Skeletal muscle cell (primary cell): ENCODE results near the gene PCSK9.
A peak's percentile ranks its signal among the peaks of the same experiment; 100 is the strongest.

Experiments
- DNase-seq: peaks from one replicate; pipeline ENCODE4 v3.0.0-alpha.2; 2010; ENCODE audit warnings: low read depth
- H3K4me3 ChIP-seq: 2 replicates; pipeline ENCODE4 v1.5.1; 2011; ENCODE audit warnings: low read depth, mild to moderate bottlenecking, control low read depth, low read length, moderate library complexity

The PCSK9 gene

DNA sequence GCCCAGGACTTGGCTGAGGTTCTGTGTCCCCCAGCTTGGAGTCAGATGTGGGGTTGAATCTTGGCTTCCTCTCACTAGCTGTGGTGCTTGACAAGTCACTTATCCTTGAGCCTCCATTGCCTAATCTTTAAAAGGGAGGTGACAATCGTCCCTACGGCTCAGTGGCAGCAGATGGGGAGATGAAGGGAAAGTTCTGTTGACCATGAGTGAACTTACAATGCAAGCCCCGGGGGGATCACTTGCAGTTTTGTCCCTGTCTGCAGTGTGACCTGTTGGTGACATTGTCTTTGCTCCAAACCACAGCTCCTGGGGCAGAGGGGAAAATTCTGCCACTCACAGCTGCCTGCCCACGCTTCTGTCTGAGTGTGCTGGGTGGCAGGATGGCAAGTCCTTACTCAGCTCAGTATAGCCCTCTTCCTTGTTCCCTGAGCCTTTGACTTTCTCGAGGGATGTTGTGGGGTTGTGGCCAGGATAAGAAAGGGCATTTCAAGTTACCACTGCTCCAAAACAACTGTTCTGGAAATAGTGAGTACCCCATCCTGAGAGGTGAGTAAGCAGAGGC, 1.7 kb downstream of the PCSK9 start:
- no peak for DNase-seq
- H3K4me3 ChIP-seq, result peak overlapping the region; percentile 50

DNA sequence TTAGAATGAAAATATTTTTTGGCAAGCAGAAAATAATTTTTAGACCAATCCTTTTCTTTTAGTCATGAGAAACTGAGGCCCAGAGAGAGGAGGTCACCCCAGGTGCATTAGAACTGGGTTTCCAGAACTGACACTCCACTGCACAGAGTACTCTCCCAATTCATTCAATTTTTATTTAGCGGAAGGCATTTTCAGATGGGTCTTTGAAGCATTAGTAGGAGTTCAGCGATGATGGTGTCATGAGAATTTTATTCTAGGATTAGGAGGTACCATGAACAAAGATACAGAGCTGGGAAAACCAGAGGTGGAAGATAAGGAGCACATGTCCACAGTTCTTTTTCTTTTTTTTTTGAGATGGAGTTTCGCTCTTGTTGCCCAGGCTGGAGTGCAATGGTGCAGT, 2.3 kb downstream of the PCSK9 start:
- no peak overlapping the region for H3K4me3 ChIP-seq
- DNase-seq, result no peak

DNA sequence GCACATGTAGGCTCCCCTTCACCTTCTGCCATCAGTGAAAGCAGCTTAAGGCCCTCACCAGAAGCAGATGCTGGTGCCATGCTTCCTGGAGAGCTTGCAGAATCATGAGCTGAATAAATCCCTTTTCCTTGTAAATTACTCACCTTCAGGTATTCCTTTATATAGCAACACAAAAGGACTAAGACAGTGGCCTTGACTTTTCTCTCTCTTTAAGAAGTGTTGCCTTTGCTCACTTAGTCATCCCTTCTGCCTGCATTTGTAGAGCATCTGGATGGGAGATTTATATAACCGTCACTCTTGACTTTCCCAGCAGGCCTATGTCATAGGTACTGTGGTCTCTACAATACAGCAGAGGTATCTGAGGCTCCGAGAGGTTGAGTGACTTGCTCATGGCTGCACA, 3.7 kb downstream of the PCSK9 start:
- no peak for DNase-seq
- H3K4me3 ChIP-seq, result no peak overlapping the region

DNA sequence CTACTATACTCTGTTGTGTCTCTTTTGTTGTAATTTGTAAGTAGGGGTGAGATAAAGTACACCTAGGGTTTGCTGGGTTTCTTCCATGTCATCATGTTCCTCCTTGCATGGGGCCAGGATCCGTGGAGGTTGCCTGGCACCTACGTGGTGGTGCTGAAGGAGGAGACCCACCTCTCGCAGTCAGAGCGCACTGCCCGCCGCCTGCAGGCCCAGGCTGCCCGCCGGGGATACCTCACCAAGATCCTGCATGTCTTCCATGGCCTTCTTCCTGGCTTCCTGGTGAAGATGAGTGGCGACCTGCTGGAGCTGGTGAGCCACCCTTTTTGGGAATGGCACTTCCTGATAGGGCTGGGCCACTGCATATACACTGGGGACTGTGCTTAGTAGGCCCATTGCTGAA, 4.4 kb downstream of the PCSK9 start:
- no peak for DNase-seq
- H3K4me3 ChIP-seq, result no peak overlapping the region

DNA sequence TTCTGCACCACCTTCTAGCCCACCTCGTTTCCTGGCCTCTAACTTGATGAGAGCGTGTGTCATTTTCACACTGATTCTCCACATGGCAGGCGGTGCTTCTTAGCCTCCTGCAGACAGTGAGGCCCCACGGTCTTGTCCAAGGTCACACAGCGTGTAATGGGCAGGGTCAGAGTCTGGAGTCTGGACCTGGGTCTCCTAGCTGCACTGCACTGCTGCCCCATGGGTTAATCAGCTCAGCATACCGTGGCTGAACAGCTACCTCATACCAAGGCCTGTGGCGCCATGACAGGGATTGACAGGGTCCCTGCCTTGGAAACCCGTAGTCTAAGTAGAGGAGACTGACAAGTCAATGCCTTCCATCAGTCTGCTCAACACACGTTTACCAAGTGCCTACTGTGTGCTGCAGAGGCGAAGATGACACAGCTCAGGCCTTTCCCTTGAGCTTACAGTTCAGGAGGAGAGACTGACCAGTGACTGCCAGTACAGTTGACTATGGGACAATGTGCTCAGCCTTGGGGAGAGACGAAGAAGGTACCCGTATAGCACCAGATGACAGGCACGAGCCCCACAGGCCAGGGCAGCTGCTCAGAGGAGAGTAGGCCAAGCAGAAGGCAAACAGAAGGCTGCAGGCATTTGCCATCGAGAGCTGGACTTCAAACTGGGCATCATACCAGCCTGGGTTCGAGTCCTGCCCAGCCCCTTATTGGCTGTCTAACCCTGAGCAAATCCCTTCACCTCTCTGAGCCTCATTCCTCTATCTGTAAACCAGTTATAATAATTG, 5.5 kb downstream of the PCSK9 start:
- DNase-seq, result no peak
- no peak overlapping the region for H3K4me3 ChIP-seq

DNA sequence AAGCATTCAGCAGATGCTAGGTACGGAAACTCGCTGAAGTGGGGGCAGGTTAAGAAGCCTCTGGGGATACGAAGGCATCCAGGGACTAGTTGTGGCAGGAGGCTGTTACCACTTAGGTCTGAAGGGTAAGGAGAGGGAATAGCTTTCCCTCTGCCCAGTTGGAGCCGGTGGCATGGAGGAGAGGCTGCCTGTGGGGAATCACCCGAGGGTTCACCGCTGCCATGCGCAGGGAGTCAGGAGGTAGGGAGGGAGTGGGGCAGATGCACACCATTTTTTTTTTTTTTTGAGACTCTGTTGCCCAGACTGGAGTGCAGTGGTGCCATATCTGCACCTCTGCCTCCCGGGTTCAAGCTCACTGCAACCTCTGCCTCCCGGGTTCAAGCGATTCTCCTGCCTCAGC, 6.1 kb downstream of the PCSK9 start:
- H3K4me3 ChIP-seq, result no peak overlapping the region
- DNase-seq, result no peak

DNA sequence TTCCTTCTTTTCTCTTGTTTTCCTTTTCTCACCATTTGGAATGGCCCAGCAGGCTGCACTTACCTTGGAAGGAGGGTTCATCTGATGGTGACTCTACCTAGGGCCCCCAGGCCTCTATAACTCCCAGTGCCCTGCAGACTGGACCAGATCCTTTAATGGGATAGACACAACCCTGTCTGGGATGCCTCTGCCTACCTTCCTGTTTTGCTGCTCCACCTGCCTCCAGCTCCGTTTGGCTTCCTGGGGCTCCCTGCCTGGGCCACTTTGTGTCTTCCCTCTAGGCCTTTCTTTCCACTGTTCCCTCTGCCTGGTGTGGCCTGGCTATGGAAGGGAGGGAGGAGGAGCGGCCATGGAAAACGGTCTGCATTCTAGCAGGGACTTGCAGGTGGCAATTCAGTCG, 7.5 kb downstream of the PCSK9 start:
- no peak for DNase-seq
- H3K4me3 ChIP-seq, result no peak overlapping the region

DNA sequence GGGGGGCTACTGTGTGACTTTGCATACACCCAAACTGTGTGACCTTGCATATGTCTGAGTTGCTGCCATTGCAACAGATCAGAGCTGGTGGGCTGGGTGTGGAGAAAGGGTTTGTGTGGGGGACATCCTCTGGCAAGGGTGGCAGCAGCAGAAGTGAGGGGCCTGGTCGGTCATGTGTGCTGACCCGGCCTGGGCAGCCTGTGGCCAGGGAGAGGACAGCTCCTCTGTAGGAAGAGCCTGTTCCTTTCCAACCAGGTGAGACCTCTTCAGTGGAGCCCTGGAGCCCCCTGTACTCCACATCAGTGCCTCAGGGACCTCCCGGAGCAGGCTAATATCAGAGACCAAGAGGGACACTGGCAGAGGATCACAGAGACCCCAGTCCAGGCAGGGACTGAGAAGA, 8.3 kb downstream of the PCSK9 start:
- DNase-seq, result no peak
- H3K4me3 ChIP-seq, result no peak overlapping the region

DNA sequence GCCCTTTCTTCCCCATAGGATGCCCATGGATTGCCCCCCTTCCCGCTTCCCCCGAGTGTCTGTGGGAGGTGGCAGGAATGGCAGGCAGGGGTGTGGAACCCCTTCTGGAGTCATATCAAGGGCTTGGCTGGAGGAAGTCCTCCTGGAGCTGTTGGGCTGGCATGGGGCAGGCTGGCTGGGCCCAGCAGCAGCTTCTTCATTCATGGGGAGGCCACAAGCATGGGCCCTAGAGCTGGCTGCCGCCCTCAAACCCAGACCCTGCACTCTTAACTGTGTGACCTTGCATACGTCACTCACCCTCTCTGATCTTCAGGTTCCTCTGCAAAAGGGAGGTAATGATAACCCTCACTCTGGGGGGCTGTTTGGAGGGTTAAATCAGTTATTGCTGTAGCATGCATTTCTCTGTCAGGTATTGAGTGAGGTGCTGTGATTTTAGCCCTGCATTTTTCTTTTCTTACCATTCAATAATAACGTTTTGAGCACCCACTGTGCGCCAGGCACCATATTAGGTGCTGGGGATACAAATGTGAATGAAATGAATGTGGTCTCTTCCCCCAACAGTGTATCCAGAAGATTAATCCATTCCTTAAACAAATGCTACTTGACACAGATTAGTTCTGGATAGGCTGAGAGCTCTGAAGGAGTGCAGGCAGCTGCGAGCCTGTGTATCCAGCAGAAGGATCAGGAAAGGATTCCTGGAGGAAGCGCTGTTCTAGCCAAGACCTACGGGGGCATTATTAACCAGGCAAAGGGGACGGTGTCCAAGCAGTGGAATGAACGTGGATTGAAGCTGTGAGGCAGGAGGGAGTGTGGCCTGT, 9.3 kb downstream of the PCSK9 start:
- H3K4me3 ChIP-seq, result no peak overlapping the region
- no peak for DNase-seq

DNA sequence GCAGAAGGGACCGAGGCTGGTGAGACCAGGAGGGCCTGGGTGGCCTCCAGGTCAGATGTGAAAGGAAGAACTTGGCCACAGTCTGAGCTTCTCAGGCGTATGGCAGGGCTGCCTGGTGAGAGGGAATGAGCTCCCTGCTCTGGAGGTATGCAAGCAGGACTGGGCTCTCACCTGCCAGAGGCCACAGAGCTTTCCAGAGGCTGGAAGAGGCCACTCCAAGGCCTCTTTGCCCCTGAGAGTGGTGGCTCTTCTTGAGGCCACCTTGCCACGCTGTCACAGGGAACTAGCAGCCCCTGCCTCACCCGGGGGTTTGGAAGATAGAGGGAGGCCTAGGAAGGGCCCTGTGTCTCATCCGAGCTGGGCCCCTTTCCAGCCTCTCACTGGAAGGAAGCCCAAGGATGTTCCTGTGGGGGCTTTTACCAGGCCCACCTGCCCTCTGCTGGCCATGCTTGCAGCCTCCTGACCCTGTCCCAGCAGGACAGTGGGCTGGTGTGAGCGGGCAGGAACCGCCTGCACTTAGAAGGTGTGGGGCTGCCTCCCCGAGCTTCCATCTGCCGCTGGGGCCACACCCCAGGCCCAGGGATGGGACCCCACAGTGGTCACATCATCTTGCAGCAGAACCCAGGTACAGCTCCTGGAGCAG, 10.0 kb downstream of the PCSK9 start:
- DNase-seq, result no peak

DNA sequence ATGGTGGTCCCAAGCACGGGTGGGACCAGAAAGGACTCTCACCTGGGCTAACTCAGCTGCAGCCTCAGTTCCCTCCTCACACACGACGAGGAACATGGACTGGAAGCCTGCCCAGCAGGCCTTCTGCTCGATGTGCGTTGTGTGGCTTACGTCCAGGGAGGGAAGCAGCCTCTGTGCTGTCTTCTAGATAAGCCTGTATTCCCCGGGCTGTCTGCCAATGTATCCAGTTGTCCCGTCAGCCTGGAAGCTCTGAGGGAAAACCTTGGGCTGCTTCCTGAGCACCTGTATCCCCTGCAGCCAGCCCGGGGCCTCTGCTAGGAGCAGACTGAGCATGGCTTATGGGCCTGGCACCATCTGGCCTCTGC, 10.5 kb downstream of the PCSK9 start:
- DNase-seq, result no peak

More for the DNA sequence above, 10.0 kb downstream of the PCSK9 start:
- no peak overlapping the region for H3K4me3 ChIP-seq

DNA sequence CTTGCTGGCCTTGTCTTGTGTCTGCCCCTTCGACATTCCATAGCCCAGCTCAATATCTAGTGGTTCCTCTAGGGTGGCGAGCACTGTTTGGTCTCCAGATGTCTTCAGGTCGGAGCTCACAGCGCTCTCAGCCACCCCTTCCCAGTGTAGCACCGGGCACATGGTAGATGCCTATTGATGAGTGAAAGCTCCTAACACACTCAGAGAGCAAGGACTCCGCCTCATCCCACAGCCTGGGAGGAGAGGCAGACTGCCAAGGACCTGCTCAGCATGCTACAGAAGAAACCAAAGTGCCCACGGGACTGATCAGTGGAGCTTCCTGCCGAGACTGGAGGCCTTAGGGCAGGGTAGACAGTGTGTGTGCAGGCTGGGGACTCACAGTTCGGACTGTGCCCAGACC, 10.9 kb downstream of the PCSK9 start:
- DNase-seq, result peak; percentile 47
- no peak overlapping the region for H3K4me3 ChIP-seq

More for the DNA sequence above, 10.5 kb downstream of the PCSK9 start:
- H3K4me3 ChIP-seq, result no peak overlapping the region

DNA sequence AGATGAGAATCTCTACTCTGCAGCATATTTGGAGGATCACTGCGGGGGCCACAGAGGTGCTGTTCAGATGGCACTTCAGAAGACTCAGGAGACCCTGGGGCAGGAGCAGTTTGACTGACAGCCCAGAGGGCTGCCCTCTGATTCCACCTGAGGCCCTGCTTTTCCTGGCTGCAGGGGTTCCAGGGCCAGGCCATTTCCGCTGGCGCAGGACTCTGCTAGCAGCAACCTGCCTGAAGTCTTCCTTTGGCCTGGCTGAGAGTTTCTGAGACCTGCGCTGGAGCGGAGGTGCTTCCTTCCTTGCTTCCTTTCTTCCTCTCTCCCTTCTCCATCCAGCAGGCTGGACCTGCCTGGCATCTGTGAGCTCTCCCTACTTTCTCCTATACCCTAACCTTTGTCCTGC, 11.8 kb downstream of the PCSK9 start:
- H3K4me3 ChIP-seq, result no peak overlapping the region
- DNase-seq, result no peak

DNA sequence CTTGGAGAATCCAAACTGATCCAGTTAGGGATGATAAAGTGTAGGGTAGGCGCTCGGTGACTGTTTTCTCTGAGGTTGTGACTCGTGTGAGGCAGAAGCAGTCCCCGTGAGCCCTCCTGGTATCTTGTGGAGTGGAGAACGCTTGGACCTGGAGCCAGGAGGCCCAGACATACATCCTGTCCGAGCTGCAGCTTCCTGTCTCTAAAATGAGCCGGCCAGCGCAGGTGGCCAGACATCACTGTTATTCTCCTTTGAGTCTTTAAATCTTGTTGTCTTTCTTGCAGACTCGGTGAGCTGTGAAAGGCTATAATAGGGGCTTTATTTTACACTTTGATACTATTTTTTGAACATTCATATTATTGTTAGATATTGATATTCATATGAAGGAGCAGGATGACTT, 12.3 kb downstream of the PCSK9 start:
- no peak for DNase-seq
- H3K4me3 ChIP-seq, result no peak overlapping the region

DNA sequence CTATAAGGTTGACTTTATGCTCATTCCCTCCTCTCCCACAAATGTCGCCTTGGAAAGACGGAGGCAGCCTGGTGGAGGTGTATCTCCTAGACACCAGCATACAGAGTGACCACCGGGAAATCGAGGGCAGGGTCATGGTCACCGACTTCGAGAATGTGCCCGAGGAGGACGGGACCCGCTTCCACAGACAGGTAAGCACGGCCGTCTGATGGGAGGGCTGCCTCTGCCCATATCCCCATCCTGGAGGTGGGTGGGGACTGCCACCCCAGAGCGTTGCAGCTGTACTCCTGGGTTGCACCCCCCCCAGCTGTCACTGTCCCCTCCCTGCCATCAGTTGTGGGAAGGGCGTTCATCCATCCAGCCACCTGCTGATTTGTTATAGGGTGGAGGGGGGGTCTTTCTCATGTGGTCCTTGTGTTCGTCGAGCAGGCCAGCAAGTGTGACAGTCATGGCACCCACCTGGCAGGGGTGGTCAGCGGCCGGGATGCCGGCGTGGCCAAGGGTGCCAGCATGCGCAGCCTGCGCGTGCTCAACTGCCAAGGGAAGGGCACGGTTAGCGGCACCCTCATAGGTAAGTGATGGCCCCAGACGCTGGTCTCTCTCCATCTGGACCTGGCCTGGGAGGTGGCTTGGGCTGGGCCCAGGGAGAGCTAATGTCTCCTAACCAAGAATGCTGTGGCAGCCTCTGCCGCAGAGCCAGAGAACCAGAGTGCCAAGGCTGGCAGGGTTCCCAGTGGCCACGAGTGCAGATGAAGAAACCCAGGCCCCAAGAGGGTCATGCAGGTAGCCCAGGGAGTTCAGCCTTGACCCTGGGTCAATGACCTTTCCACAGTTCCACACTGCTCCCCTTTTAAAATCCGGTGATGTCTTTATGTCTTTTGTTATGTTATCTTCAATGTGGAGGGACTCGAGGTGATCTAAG, 13.1 kb downstream of the PCSK9 start:
- no peak overlapping the region for H3K4me3 ChIP-seq
- no peak for DNase-seq

DNA sequence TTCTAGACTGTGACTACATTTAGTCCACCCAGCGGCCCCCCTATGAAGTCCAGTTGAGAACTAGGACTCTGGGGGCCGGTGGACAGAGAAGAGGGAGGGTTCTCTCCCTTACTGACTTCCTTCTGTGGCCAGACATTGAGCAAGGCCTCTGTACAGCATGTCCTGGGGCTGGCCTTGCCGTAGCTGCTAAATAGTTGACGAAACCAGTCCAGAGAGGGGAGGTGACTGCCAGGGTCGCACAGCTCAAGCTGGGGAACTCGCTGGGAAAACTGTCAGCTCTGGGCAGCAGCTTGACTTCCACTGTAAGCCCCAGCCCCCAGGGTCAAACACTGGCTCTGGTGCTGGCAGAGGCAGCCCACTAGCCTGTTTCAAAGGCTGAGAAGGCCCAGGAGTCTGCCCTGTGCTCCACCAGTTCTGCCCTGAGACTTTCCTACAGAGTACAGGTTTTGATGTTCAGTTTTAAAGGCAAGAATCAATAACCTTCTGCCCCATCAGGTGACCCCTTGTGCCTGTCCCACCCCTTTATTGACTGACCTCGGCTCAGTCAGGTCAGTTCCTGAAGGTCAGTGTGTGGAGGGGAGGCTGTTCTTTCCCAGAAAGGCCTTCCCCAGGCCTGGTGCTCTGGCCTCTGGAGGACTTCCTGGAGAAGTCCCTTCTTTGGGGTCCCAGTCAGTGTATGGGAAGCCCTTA, 14.1 kb downstream of the PCSK9 start:
- DNase-seq, result no peak
- H3K4me3 ChIP-seq, result no peak overlapping the region

DNA sequence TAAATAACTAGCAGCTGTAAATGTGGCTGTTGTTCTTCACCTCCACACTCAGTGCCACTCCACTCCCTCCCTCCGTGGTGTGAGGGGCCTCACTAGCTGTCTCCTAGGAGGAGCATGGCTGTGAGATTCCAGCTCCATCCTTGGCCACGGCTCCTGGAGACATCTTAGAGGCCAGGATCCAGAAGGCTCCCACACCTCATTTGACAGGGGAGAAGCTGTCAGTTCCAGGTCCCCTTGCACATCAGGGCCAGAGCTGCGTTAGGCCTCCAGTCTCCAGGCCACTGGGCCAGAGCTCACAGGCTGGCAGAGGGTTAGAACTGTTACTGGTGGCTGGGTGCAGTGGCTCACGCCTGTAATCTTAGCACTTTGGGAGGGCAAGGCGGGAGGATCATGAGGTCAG, 15.0 kb downstream of the PCSK9 start:
- no peak overlapping the region for H3K4me3 ChIP-seq
- DNase-seq, result no peak

DNA sequence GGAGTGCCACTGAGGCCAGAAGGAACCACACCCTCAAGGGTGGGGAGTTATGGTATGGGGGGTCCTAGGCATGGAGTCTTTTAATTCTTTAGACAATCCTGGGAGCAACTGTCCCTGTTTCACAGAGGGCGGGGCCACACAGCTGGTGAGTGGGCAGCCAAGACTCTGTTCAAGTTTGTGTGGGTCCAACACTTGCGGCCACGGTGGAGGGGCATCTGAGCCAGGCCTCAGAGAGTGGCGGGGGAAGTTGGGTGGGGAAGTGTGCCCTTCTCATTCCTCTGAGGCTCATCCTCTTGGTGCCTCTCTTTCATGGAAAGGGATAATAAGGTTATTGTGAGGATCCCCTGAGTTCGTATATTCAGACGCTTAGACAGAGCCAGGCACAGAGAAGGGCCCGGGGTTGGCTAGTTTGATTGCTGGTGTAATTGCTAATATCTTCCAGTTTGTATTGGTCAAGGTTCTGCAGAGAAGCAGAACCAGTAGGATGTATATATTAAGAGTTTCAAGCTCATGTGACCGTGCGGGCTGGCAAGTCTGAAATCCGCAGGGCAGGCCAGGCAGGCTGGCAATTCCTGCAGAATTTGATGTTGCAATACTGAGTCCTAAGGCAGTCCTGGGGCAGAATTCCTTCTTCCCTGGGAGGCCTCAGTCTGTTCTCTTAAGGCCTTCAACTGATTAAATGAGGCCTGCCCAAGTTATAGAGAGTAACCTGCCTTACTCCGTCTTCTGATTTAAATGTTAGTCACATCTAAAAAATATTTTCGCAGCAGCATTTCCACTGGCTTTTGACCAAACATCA, 15.9 kb downstream of the PCSK9 start:
- no peak for DNase-seq
- no peak overlapping the region for H3K4me3 ChIP-seq
